Upper lobe of left lung (tissue), 4 donors: Measurements from ENCODE around the gene CUEDC1.

Experiments used
- POLR2A ChIP-seq, 4 donors: fragments of 450-650 bp; IDR thresholded peaks; one replicate each; pipeline ENCODE4 v1.5.1; 2016 to 2017; ENCODE audit warnings: antibody characterized with exemption in 4 of 4, mild to moderate bottlenecking in 2 of 4
- TF ChIP-seq, protein P1 (sequence below), 6 experiments: fragments of 450-650 bp in 4 of 6; fragments of 200-600 bp in 2 of 6; sonication (generic) in 2 of 6; IDR thresholded peaks; one replicate each; pipeline ENCODE4 v1.5.1; 2016 to 2019; ENCODE audit warnings: antibody characterized with exemption in 6 of 6

- no peak for TF ChIP-seq POLR2A (IDR thresholded peaks at IDR 0.05)
- TF ChIP-seq, protein P1, sequence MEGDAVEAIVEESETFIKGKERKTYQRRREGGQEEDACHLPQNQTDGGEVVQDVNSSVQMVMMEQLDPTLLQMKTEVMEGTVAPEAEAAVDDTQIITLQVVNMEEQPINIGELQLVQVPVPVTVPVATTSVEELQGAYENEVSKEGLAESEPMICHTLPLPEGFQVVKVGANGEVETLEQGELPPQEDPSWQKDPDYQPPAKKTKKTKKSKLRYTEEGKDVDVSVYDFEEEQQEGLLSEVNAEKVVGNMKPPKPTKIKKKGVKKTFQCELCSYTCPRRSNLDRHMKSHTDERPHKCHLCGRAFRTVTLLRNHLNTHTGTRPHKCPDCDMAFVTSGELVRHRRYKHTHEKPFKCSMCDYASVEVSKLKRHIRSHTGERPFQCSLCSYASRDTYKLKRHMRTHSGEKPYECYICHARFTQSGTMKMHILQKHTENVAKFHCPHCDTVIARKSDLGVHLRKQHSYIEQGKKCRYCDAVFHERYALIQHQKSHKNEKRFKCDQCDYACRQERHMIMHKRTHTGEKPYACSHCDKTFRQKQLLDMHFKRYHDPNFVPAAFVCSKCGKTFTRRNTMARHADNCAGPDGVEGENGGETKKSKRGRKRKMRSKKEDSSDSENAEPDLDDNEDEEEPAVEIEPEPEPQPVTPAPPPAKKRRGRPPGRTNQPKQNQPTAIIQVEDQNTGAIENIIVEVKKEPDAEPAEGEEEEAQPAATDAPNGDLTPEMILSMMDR (IDR thresholded peaks at IDR 0.05): no peak
These were observed 43.8 kb upstream of the CUEDC1 start for GRCh38 chr17:57999010-57999495.
